Measurements from ENCODE around the gene GMDS.

GMDS gene

DNA sequence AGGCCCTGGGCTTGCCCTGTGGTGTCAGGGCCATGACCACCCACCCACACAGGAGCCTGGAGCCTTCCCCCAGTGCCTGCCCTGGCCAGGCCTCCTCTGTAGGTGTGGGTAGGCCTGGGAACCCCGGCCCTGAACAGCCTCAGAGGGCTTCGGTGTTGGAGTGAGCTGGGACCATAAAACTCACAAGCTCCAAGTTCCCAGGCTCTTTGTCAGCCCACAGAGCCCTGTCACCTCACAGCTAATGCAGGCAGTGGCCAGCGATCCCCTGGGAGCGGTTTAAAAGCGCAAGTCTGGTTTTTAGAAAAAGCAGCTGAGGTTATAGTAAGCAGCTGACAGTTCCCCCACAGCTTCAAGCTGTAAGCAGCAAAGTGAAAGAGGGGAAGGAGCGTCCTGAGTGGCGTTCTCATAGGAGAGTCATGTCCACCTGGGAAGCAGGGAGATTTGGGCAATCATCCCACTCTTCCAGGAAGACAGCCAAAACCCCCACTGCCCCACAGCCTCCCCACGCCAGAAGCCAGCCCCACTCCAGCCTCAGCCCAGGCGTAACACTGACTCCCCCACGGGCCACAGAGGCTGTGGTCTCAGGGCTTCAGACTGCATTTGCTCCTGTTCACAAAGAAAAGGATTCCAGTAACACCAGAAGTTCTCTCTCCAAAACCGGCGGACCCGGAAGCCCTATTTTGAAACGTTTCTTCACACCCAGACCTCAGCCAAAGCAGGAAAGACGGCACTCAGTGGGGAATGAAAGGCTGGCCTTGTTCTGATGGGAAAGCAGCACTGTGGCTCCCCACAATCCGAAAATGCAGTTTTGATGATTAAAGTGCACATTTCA is 670.0 kb downstream of the GMDS start:
- no peak for DNase-seq

DNA sequence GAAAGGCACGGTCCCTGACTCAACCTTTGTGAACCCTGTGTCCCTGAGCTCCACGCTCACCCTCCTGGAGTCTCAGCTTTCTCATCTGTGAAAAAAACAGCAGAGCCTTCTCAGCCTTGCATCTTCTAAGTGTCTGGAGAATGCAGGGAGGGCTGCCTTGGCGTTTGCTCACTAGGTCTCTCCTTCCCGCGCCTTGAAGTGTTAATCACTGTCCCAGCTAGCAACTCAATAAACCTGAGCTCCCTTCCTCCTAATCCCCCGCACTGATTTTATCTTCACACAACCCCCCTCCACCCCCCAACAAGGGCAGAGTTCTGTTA is 670.6 kb downstream of the GMDS start:
- DNase-seq = no peak

DNA sequence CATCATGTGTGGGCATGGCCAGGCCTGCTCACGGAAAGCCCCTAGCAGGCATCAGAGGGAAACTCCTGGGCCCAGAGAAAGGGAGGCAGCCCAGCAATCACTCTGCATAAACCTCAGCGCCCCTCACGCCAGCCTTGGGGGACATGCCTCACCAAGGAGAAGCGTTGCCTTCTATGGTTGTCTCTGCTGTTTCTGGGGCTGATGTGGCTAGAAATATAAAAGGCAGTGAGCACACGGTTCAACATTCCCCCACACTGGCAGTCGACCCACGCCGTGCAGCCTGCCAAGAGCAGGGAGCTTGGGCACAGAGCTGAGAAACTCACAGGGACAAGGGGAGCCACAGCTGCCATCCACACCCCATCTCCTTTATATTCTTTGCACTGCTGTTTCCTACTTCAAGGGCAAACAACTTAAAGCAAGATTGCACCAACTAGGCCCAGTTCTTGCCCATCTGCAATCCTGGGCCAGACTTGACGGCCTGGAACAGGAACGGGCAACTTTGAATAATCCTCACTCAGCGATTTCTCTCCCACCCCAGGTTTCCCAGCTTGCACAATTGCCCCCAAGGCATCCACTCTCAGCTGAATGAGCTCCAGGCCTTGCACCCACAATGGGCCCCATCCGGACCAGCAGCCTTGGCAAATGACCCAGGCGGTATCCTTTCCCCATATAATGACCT is 671.2 kb downstream of the GMDS start:
- no peak for DNase-seq
